Measurements from ENCODE around the gene PIGO. TPM values are rescaled to one million over a fixed set of nuclear protein-coding genes. Genes with fewer than 3 reads are reported as not detected.

Gene PIGO
- total and polyA plus RNA-seq, 2 of the 4 experiments (the other 2 are of a cell fraction) = 9.3 to 18.2 TPM

DNA sequence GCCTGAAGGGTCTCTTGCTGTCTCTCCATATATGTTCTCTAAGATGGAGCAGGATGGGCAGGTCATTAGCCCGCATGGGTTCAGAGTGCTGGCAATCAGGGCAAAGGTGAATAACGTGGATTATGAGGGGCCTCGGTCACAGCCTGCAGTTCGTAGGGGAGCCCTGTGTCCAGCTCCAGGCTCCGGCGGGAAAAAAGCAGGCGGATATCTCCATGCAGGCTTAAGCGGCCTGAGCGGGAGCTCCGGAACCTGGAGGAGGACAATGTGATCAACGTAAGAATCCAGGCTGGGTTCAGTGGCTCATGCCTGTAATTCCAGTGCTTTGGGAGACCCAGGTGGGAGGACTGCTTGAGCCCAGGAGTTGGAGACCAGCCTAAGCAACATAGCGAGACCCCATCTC lies 8.7 kb upstream of the PIGO start:
- Histone ChIP-seq H2AFZ (replicated peaks; ENCODE audit: low read length, poor library complexity) (no peak overlapping the region), H3K9ac (ENCODE audit: low read depth, low read length) (no peak overlapping the region), H4K5ac (ENCODE audit: low read depth, low read length) (no peak overlapping the region), H3K18ac (ENCODE audit: low read depth, low read length) (no peak overlapping the region), H2BK120ac (ENCODE audit: low read depth, low read length) (no peak overlapping the region), H2BK20ac (ENCODE audit: low read depth, low read length) (no peak overlapping the region), H3K9me3 (ENCODE audit: control insufficient read depth, insufficient read depth, low read length) (no peaks in the 10 kb centered on the region), H3K4me1 (ENCODE audit: control insufficient read depth, insufficient read depth, low read length) (peaks cover 10% of the 10 kb centered on the region), H3K23ac (ENCODE audit: low read depth, low read length) (no peak overlapping the region), H2AK9ac (replicated peaks; ENCODE audit: low read depth, low read length, poor library complexity) (no peak overlapping the region), H3K79me1 (ENCODE audit: low read depth in 1 of 2, low read length in 2 of 2) (peaks cover 25 to 44% of the 10 kb centered on the region in 2 experiments), H3K36me3 (ENCODE audit: control insufficient read depth, insufficient read depth, low read length) (peaks cover 48% of the 10 kb centered on the region), H3K4ac (ENCODE audit: low read depth, low read length) (no peak overlapping the region), H3K27ac (ENCODE audit: insufficient read depth, low read length) (no peak overlapping the region), H2AK5ac (ENCODE audit: low read depth, low read length) (no peak overlapping the region), H3K4me3 (ENCODE audit: insufficient read depth, low read depth, low read length) (no peak overlapping the region), H2BK15ac (ENCODE audit: low read depth, low read length) (no peak overlapping the region), H4K20me1 (ENCODE audit: insufficient read depth, low read length) (peaks cover 6% of the 10 kb centered on the region; the same call in 1 of the 2 replicates), H3K27me3 (ENCODE audit: control insufficient read depth, insufficient read depth, low read length) (no peaks in the 10 kb centered on the region), H4K8ac (ENCODE audit: low read depth in 2 of 2, low read length in 2 of 2) (no peak overlapping the region), H4K91ac (ENCODE audit: insufficient read depth, low read depth, low read length) (no peak overlapping the region), H3K14ac (replicated peaks; ENCODE audit: low read depth, low read length) (no peak overlapping the region), H3K9me1 (ENCODE audit: insufficient read depth, low read length) (peaks cover 24% of the 10 kb centered on the region), H3K56ac (ENCODE audit: extremely low read depth, insufficient read depth, low read length) (no peak overlapping the region), H3K4me2 (ENCODE audit: low read depth, low read length) (no peak overlapping the region), H2BK5ac (ENCODE audit: low read depth, low read length, poor library complexity, severe bottlenecking) (no peak overlapping the region)
- ATAC-seq (ENCODE audit: low read depth) (no peak), DNase-seq (no peak)
- CTCF ChIA-PET = no interaction called here
- 93% methylated on average over 10 of the region's 12 CpGs; no CpG with 5 or more reads in 1 of the 2 experiments for WGBS, 2 experiments (ENCODE audit: extremely low coverage in 2 of 2, insufficient read length in 1 of 2)
- no TSS peak for BruUV-seq (replicated peaks)
- dilution Hi-C loops (cut with HindIII; ENCODE audit: low sequenced_read_pairs, unreplicated experiment) (no loop called here), in situ Hi-C loops (cut with MboI; ENCODE audit: low sequenced_read_pairs) (no loop called here), intact Hi-C loops (cut with micrococcal nuclease) (no loop called here)
- TF ChIP-seq CHD1 (IDR thresholded peaks at IDR 0.05; ENCODE audit: low read depth, low read length) (no peak), POLR2A (IDR thresholded peaks at IDR 0.05; ENCODE audit: low read depth, low read length) (no peak), RAD21 (IDR thresholded peaks at IDR 0.05; ENCODE audit: low read length) (no peak), SMC3 (IDR thresholded peaks at IDR 0.05; ENCODE audit: low read depth, low read length) (no peak), FOS (IDR thresholded peaks at IDR 0.05; ENCODE audit: low read depth, low read length) (no peak), RFX5 (IDR thresholded peaks at IDR 0.05; ENCODE audit: low read depth, low read length) (no peak), MXI1 (IDR thresholded peaks at IDR 0.05; ENCODE audit: borderline replicate concordance, low read depth, low read length) (no peak), CEBPB (IDR thresholded peaks at IDR 0.05; ENCODE audit: low read depth, low read length) (no peak), BHLHE40 (IDR thresholded peaks at IDR 0.05; ENCODE audit: low read depth, low read length) (no peak), NFE2L2 (IDR thresholded peaks at IDR 0.05; ENCODE audit: low read depth, low read length) (no peak), MAZ (IDR thresholded peaks at IDR 0.05; ENCODE audit: borderline replicate concordance, low read depth, low read length) (no peak), MAFK (IDR thresholded peaks at IDR 0.05; ENCODE audit: low read depth, low read length) (no peak), RCOR1 (IDR thresholded peaks at IDR 0.05; ENCODE audit: insufficient replicate concordance, low read length) (no peak)
- TF ChIP-seq, protein P1, sequence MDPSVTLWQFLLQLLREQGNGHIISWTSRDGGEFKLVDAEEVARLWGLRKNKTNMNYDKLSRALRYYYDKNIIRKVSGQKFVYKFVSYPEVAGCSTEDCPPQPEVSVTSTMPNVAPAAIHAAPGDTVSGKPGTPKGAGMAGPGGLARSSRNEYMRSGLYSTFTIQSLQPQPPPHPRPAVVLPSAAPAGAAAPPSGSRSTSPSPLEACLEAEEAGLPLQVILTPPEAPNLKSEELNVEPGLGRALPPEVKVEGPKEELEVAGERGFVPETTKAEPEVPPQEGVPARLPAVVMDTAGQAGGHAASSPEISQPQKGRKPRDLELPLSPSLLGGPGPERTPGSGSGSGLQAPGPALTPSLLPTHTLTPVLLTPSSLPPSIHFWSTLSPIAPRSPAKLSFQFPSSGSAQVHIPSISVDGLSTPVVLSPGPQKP (IDR thresholded peaks at IDR 0.05; ENCODE audit: borderline replicate concordance, low read depth, low read length) = no peak
- TF ChIP-seq, protein P2, sequence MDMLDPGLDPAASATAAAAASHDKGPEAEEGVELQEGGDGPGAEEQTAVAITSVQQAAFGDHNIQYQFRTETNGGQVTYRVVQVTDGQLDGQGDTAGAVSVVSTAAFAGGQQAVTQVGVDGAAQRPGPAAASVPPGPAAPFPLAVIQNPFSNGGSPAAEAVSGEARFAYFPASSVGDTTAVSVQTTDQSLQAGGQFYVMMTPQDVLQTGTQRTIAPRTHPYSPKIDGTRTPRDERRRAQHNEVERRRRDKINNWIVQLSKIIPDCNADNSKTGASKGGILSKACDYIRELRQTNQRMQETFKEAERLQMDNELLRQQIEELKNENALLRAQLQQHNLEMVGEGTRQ (IDR thresholded peaks at IDR 0.05; ENCODE audit: low read depth, low read length) = no peak
- TF ChIP-seq, protein P3, sequence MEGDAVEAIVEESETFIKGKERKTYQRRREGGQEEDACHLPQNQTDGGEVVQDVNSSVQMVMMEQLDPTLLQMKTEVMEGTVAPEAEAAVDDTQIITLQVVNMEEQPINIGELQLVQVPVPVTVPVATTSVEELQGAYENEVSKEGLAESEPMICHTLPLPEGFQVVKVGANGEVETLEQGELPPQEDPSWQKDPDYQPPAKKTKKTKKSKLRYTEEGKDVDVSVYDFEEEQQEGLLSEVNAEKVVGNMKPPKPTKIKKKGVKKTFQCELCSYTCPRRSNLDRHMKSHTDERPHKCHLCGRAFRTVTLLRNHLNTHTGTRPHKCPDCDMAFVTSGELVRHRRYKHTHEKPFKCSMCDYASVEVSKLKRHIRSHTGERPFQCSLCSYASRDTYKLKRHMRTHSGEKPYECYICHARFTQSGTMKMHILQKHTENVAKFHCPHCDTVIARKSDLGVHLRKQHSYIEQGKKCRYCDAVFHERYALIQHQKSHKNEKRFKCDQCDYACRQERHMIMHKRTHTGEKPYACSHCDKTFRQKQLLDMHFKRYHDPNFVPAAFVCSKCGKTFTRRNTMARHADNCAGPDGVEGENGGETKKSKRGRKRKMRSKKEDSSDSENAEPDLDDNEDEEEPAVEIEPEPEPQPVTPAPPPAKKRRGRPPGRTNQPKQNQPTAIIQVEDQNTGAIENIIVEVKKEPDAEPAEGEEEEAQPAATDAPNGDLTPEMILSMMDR (conservative IDR thresholded peaks at IDR 0.05; ENCODE audit: low read depth, low read length) = no peak
- POLR2A ChIA-PET (ENCODE audit: unreplicated experiment) = no interaction called here
